ENCODE measurements around the gene NEURL2. TPM values are rescaled to one million over a fixed set of nuclear protein-coding genes. Genes with fewer than 3 reads are reported as not detected.
"Not testable (repeated sequence)": the region's sequence is repeated elsewhere in the genome, so short reads cannot be mapped to it uniquely, and the experiment has no call there.

The NEURL2 gene
- total RNA-seq: 1 to 10 TPM in 1 of 2 experiments, under 1 TPM in 1; 0.91 to 1.9 TPM

DNA sequence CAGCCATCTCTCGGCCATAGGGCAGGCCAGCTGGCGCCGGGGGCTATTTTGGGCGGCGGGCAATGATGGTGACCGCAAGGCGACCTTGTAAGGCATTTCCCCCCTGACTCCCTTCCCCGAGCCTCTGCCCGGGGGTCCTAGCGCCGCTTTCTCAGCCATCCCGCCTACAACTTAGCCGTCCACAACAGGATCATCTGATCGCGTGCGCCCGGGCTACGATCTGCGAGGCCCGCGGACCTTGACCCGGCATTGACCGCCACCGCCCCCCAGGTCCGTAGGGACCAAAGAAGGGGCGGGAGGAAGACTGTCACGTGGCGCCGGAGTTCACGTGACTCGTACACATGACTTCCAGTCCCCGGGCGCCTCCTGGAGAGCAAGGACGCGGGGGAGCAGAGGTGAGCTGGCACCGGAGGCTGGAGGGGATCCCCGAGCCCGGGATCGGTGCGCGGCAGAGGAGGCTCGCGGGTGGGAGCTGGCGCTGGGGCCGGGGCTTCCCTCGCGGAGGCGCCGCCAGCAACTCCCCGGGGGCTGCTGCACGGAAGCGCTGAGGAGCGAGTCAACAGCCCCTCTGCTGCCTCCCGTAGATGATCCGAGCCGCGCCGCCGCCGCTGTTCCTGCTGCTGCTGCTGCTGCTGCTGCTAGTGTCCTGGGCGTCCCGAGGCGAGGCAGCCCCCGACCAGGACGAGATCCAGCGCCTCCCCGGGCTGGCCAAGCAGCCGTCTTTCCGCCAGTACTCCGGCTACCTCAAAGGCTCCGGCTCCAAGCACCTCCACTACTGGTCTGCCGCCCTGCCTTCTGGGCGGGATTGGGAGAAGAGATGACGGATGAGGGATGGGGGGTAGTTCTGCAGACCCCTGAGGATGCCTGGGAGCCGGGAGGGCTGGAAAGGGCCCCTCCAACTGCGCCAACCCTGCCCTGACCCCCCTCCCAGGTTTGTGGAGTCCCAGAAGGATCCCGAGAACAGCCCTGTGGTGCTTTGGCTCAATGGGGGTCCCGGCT is at the start of gene NEURL2, which contains the start of gene CTSA:
TSS of gene NEURL2 (minus strand) at position 224 of the 999 bp plus-strand sequence. CDS start at position 7, 217 bp downstream.
TSS of gene CTSA (plus strand) at position 351 of the 999 bp plus-strand sequence. CDS start at position 585, 234 bp downstream.
- peak within 1 kb of the TSS; percentile 84 for H3K4me3 Mint-ChIP-seq
- CTCF ChIA-PET: interaction anchor here (0.7 to 3.5 kb wide), 13 partner anchors 8 to 100 kb away, joined by 3 to 19 read pairs (median 3); partner anchors contain the start of genes DNTTIP1, PCIF1, WFDC3 and ZSWIM1

GRCh38 chr20:45940469-45940868 is 49.5 kb upstream of the NEURL2 start:
- no peaks in the 10 kb centered on the region for H3K27me3 Mint-ChIP-seq
- ATAC-seq (no peak), DNase-seq (no peak)
- H3K4me1 Mint-ChIP-seq: peaks cover 46% of the 10 kb centered on the region
- H3K4me3 Mint-ChIP-seq: no peak overlapping the region
- H3K9me3 Mint-ChIP-seq (ENCODE audit: low read depth): no peaks in the 10 kb centered on the region
- no peak overlapping the region for H3K27ac Mint-ChIP-seq
- peaks cover 44% of the 10 kb centered on the region for H3K36me3 Mint-ChIP-seq
- CTCF ChIA-PET: interaction anchor here (9.2 kb wide), 1 partner anchor 27 kb away, joined by 114 read pairs; the partner anchor contains the start of gene ZNF335

More for the DNA sequence above, at the start of gene NEURL2, which contains the start of gene CTSA:
- peaks cover 35% of the 10 kb centered on the region for H3K4me1 Mint-ChIP-seq
- H3K9me3 Mint-ChIP-seq (ENCODE audit: low read depth): no peaks in the 10 kb centered on the region
- peak; percentile 88 for ATAC-seq
- peak within 1 kb of the TSS; percentile 75 for H3K27ac Mint-ChIP-seq
- peak; percentile 91 for DNase-seq
- H3K36me3 Mint-ChIP-seq: peaks cover 4% of the 10 kb centered on the region
- H3K27me3 Mint-ChIP-seq: no peaks in the 10 kb centered on the region

DNA sequence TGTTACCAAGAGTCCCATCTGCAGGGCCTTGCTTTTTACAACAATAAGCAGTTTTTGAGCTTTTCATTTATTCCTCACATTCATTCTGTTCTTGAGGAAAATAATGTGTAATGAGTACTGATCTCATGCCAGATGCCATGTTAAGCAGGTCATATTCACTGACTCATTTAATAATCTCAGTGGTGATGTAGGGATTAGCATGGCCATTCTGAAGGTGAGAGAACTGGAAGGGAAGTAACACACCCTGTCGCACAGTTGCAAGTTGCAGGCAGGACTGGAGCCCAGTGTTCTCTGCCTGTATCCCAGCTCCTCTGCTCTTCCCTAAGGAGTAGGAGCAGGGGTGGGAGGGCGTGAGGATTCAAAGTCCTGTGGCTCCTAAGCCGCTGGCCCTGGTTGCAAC is 49.0 kb upstream of the NEURL2 start:
- H3K9me3 Mint-ChIP-seq (ENCODE audit: low read depth): no peaks in the 10 kb centered on the region
- H3K4me3 Mint-ChIP-seq: no peak overlapping the region
- no peak overlapping the region for H3K27ac Mint-ChIP-seq
- no peak for DNase-seq
- CTCF ChIA-PET: interaction anchor here (9.2 kb wide), 1 partner anchor 28 kb away, joined by 114 read pairs; the partner anchor contains the start of gene ZNF335
- H3K4me1 Mint-ChIP-seq: peaks cover 46% of the 10 kb centered on the region
- no peaks in the 10 kb centered on the region for H3K27me3 Mint-ChIP-seq
- no peak for ATAC-seq
- peaks cover 40% of the 10 kb centered on the region for H3K36me3 Mint-ChIP-seq

- DNase-seq: no peak
- H3K9me3 Mint-ChIP-seq (ENCODE audit: low read depth): no peaks in the 10 kb centered on the region
- CTCF ChIA-PET: interaction anchor here (1.2 to 9.2 kb wide), 3 partner anchors 11 to 140 kb away, joined by 3 to 114 read pairs (median 3); partner anchors contain the start of gene ZNF335
- no peaks in the 10 kb centered on the region for H3K27me3 Mint-ChIP-seq
- no peak overlapping the region for H3K27ac Mint-ChIP-seq
- peaks cover 35% of the 10 kb centered on the region for H3K4me1 Mint-ChIP-seq
- ATAC-seq: no peak
- no peak overlapping the region for H3K4me3 Mint-ChIP-seq
- peaks cover 29% of the 10 kb centered on the region for H3K36me3 Mint-ChIP-seq
Observed at GRCh38 chr20:45938727-45939438, 47.9 kb upstream of the NEURL2 start.

DNA sequence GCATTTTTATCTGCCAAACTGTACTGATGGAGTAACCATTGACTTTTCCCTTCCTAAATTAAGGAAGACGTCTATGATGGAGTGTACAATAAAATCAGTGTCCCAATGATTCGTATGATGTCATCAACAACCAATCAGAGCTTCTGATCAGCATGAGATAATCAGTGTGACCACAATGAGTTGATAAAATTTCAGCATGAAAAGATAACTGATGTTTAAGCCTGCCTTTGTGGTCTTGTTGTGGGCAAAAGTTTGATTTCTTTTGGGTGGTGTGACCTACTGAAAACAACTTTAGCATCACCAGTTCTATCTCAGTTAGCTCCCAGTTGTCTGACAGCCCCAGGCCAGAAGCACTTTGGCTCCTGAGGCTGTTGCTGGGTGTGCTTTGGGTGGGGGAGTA is 46.8 kb upstream of the NEURL2 start:
- Mint-ChIP-seq H3K4me3 (no peak overlapping the region), H3K27me3 (no peaks in the 10 kb centered on the region), H3K27ac (peak overlapping the region; percentile 71), H3K9me3 (ENCODE audit: low read depth) (no peaks in the 10 kb centered on the region), H3K4me1 (peaks cover 35% of the 10 kb centered on the region), H3K36me3 (peaks cover 21% of the 10 kb centered on the region)
- no peak for DNase-seq
- CTCF ChIA-PET: interaction anchor here (1.1 to 9.2 kb wide), 5 partner anchors 9 to 114 kb away, joined by 3 to 114 read pairs (median 3); partner anchors contain the start of gene ZNF335
- ATAC-seq: no peak

- Mint-ChIP-seq H3K4me1 (peaks cover 35% of the 10 kb centered on the region), H3K27me3 (no peaks in the 10 kb centered on the region), H3K4me3 (peak overlapping the region; percentile 96), H3K27ac (peak overlapping the region; percentile 88), H3K36me3 (peaks cover 20% of the 10 kb centered on the region), H3K9me3 (ENCODE audit: low read depth) (no peaks in the 10 kb centered on the region)
- ATAC-seq (peak; percentile 13), DNase-seq (no peak)
- CTCF ChIA-PET: interaction anchor here (0.6 to 9.2 kb wide), 8 partner anchors 11 to 145 kb away, joined by 3 to 114 read pairs (median 4); partner anchors contain the start of genes CTSA, NEURL2 and ZNF335
Observed at GRCh38 chr20:45935416-45936046, 44.5 kb upstream of the NEURL2 start.

- CTCF ChIA-PET: interaction anchor here (0.8 to 9.2 kb wide), 14 partner anchors 10 to 136 kb away, joined by 3 to 114 read pairs (median 5); partner anchors contain the start of genes CTSA, NEURL2, UBE2C and ZNF335
Observed at GRCh38 chr20:45934586-45935415, 43.8 kb upstream of the NEURL2 start, which contains the start of gene PCIF1. Gene PCIF1, plus strand, starts transcription at chr20:45934683. Its CDS starts 4,317 bp downstream, at chr20:45939000.

GRCh38 chr20:45934046-45934585 is 43.1 kb upstream of the NEURL2 start:
- Mint-ChIP-seq H3K27ac (peak overlapping the region; percentile 98), H3K4me1 (peaks cover 31% of the 10 kb centered on the region), H3K27me3 (no peaks in the 10 kb centered on the region), H3K4me3 (peak overlapping the region; percentile 96), H3K36me3 (peaks cover 15% of the 10 kb centered on the region), H3K9me3 (ENCODE audit: low read depth) (no peaks in the 10 kb centered on the region)
- CTCF ChIA-PET: interaction anchor here (0.7 to 9.2 kb wide), 22 partner anchors 8 to 134 kb away, joined by 3 to 114 read pairs (median 5); partner anchors contain the start of genes CTSA, NEURL2, UBE2C and ZNF335
- no peak for DNase-seq
- ATAC-seq: peak; percentile 28

More at GRCh38 chr20:45934586-45935415, 43.8 kb upstream of the NEURL2 start, which contains the start of gene PCIF1:
- Mint-ChIP-seq H3K9me3 (ENCODE audit: low read depth) (no peaks in the 10 kb centered on the region), H3K4me3 (peak within 1 kb of the TSS; percentile 96), H3K27me3 (no peaks in the 10 kb centered on the region), H3K36me3 (peaks cover 20% of the 10 kb centered on the region), H3K27ac (peak within 1 kb of the TSS; percentile 98), H3K4me1 (peaks cover 35% of the 10 kb centered on the region)
- DNase-seq (peak; percentile 98), ATAC-seq (peak; percentile 86)

GRCh38 chr20:45933266-45934045 is 42.4 kb upstream of the NEURL2 start:
- Mint-ChIP-seq H3K4me1 (peaks cover 30% of the 10 kb centered on the region), H3K4me3 (peak overlapping the region; percentile 96), H3K36me3 (peaks cover 12% of the 10 kb centered on the region), H3K27me3 (no peaks in the 10 kb centered on the region), H3K27ac (peak overlapping the region; percentile 98), H3K9me3 (ENCODE audit: low read depth) (no peaks in the 10 kb centered on the region)
- CTCF ChIA-PET: interaction anchor here (0.5 to 9.2 kb wide), 21 partner anchors 9 to 134 kb away, joined by 3 to 114 read pairs (median 5); partner anchors contain the start of genes CTSA, NEURL2 and ZNF335
- ATAC-seq: peak; percentile 28
- peak; percentile 84 for DNase-seq

DNA sequence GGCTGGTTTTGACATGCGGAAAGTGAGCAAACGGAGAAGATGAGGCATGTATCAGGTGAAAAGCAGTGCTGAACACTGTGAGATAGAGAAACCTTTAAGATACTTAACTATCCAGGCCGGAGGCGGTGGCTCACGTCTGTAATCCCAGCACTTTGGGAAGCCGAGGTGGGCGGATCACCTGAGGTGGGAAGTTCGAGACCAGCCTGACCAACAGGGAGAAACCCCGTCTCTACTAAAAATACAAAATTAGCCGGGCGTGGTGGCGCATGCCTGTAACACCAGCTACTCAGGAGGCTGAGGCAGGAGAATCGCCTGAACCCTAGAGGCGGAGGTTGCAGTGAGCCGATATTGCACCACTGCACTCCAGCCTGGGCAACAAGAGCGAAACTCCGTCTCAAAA is 40.7 kb upstream of the NEURL2 start:
- H3K27me3 Mint-ChIP-seq; DNase-seq; ATAC-seq; H3K4me3 Mint-ChIP-seq; H3K27ac Mint-ChIP-seq; H3K36me3 Mint-ChIP-seq; H3K9me3 Mint-ChIP-seq (ENCODE audit: low read depth): not testable (repeated sequence)
- CTCF ChIA-PET: interaction anchor here (1.0 to 1.5 kb wide), 2 partner anchors 39 to 133 kb away, joined by 4 to 5 read pairs; no protein-coding TSS in a partner anchor
- peaks cover 14% of the 10 kb centered on the region for H3K4me1 Mint-ChIP-seq

Data from activated CD8-positive, alpha-beta memory T cell treated with anti-CD3 and anti-CD28 coated beads, Interleukin-2, amount 10 ng/mL, durations not matched to agents 7 days and 5 days (primary cell).